HG02642 (cell line): Measurements from ENCODE around the gene TAF4.

ENCODE experiments used
- ATAC-seq: cut with Tn5 transposase; IDR thresholded peaks from one replicate; pipeline ENCODE4 v1.9.1; 2021; ENCODE audit warnings: mild to moderate bottlenecking; ENCODE audit not compliant: unreplicated experiment, poor library complexity

TAF4 gene

GRCh38 chr20:61969806-61970205 is 95.9 kb downstream of the TAF4 start:
- ATAC-seq = no peak

DNA sequence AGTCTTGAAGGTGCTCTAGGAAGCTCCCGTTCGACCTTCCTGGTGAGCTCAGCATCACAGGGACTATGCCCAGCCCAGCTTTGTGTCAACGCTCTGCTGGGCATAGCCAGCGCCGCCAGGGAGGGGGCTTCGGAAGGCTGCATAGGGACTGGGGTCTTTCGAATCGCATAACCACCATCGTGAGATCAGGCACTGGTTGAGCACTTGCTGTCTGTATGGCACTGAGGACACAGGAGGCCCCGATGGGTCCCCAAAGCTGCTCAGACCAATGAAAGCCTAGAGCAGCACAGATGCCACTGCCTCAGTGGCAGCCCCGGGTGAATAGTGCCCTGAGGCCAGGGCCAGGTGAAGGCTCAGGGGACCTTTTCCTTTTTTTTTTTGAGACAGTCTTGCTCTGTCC is 96.7 kb downstream of the TAF4 start:
- ATAC-seq = no peak

GRCh38 chr20:61968036-61968810 is 97.5 kb downstream of the TAF4 start:
- ATAC-seq = no peak

GRCh38 chr20:61967300-61967699 is 98.4 kb downstream of the TAF4 start:
- ATAC-seq = no peak

DNA sequence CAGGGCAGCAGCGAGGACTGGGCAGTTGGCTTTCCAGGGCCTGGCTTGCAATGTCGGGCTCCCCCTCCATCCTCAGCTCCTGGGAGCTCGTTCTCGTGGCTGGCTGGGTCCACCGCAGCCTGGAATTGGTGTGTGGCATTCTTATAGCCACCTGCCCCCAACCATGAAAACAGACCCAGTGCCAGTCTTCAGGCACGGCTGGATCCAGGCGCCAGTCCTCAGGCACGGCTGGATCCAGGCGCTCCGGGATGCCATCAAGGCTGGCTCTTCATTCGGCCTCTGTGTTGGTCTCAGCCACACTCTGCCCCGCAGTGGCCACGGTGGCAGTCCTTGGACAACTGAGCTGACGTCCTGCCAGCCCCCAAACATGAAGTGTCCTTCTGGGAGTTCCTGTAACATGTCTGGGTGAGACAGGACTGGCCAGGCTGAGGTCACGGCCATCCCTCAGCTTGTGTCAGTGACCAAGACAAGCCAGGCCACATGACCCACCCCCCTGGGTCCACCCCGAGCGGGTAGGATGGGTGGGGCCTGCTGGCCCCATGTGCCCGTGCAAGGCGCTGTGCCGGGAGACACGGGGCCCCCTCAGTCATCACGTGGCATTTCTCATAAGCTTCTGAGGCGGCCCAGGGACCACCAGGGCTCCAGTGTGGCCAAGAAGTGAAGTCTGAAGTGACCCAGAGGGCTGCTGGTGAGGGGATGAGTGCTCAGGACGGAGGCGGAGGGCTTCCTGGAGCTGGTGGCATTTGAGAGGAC is 99.0 kb downstream of the TAF4 start:
- ATAC-seq = no peak

DNA sequence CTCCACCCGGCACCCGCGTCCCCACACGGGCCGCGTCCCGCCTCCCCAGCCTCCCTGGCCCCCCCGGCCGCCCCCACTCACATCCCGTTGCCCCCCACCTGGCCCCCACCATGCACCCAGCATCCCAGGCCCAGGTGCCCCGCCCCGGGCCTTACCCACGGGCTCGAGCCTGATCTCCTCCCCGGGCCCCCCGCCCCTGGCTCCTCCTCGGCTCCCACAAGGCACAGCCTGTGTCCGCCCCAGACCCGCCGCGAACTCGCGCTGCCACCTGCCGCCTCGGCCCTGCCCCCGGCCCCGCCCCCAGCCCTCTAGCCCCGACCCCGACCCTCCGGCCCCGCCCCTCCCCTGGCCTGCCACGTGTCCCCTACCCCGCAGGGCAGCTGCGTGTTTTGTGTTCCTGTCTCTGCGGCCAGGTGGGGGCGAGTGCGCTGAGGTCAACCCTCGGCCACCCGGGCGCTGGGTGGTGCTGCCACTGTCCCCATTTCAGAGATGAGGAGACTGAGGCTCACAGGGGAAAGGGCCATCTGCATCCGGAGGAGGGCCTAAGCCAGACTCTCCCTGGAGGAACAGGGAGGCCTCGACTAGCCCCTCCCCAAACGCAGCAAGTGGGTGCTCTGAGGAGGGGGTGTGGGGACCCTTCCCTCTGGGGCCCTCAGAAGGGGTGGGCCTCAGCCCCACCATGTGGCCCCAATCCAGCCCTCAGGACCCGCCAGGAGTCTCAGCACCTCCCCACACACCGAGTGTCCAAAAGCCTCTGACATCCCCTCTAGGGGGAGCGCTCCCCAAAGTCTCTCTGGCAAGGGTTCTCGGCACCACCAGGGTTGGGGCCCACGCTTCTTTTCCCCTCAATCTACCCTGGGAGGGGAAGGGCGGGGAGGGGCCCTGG is 99.8 kb downstream of the TAF4 start:
- ATAC-seq = no peak

GRCh38 chr20:61964675-61965605 is 100.7 kb downstream of the TAF4 start:
- no peak for ATAC-seq

DNA sequence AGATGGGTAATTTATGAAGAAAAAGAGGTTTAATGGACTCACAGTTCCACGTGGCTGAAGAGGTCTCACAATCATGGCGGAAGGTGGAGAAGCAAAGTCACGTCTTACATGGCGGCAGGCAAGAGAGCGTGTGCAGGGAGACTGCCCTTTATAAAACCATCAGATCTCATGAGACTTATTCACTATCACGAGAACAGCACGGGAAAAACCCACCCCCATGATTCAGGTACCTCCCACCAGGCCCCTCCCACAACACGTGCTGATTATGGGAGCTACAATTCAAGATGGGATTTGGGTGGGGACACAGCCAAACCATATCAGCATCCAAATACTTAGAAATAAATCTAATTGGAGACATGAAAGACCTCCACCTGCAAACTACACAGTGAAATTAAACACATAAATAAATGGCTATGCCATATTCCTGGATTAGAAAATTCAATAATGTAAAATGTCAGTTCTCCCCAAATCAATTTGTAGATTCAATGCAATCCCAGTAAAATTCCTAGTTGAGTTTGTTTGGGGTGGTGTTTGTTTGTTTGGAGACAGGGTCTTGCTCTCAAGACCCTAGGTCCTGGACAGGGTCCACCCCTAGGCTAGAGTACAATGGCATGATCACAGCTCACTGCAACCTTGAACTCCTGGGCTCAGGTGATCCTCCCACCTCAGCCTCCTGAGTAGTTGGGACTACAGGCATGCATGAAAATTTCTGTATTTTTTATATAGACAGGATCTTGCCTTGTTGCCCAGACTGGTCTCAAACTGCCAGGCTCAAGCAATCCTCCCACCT is 101.6 kb downstream of the TAF4 start:
- ATAC-seq = no peak

DNA sequence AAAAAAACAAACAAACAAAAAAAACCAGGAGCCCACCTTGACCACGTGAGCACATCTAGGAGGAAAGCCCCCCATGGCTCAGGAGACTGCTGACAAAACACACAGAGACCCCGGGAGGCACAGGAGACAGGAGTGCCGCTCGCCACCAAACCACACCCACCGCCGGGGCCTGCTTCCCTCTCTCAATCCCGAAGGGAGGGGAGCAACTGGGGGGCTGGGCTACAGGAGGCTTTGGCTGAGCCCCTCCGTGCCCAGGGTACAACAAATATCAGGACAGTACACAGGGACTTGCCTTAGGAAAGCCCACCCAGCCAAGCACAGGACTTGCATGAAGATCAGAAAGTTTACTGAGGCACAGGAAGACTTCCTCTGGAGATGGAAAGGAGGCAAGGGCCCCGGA is 102.5 kb downstream of the TAF4 start:
- ATAC-seq = no peak

GRCh38 chr20:61960836-61961235 is 104.8 kb downstream of the TAF4 start:
- no peak for ATAC-seq

GRCh38 chr20:61958773-61959700 is 106.6 kb downstream of the TAF4 start:
- ATAC-seq = no peak

DNA sequence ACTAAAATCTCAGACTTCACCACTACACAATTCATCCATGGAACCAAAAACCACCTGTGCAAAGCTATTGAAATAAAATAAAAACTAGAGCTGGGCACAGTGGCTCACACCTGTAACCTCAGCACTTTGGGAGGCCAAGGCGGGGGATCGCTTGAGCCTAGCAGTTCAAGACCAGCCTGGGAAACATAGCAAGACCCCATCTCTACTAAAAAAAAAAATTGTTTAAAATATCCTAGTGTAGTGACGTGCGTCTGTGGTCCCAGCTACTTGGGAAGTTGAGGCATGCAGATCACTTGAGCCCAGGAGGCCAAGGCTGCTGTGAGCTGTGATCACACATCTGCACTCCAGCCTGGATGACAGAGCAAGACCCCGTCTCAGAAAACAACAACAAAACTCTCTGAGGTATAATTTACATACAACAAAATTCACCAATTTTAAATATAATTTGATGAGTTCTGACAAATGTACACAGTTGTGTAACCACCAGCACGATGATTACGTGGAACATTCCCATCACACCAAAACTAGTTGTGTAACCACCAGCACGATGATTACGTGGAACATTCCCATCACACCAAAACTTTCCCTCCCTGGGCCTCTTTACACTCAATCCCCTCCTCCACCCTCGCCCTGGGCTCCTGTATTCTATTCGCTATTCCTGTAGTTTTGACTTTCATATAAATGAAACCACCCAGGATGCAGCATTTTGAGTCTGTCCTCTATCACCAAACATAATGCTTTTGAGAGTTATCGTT is 107.5 kb downstream of the TAF4 start:
- no peak for ATAC-seq

GRCh38 chr20:61956396-61957342 is 109.0 kb downstream of the TAF4 start:
- ATAC-seq = no peak

- no peak for ATAC-seq
These were observed 109.8 kb downstream of the TAF4 start for GRCh38 chr20:61955668-61956395.

GRCh38 chr20:61954276-61955021 is 111.2 kb downstream of the TAF4 start:
- no peak for ATAC-seq
